ENCODE results near the gene RFT1.

Gene RFT1

GRCh38 chr3:53161820-53162671 lies 31.8 kb upstream of the RFT1 start:
- Histone ChIP-seq H3K36me3 (ENCODE audit: low read length) (no peaks in the 10 kb centered on the region), H3K9me2 (replicated peaks; ENCODE audit: insufficient read depth, low read length) (no peaks in the 10 kb centered on the region), H2AFZ (ENCODE audit: low read depth, low read length, severe bottlenecking) (no peak overlapping the region), H3K79me2 (ENCODE audit: insufficient read depth, low read length) (peaks cover 57% of the 10 kb centered on the region), H3F3A (ENCODE audit: insufficient read depth) (peaks cover 48% of the 10 kb centered on the region), H3K27ac (ENCODE audit: low read depth, low read length) (peak overlapping the region; percentile 94), H4K20me1 (ENCODE audit: low read depth, low read length) (peaks cover 3% of the 10 kb centered on the region; the same call in 1 of the 2 replicates), H3K4me2 (ENCODE audit: low read depth, low read length, poor library complexity, severe bottlenecking) (peak overlapping the region; percentile 95), H3K9me3 (ENCODE audit: insufficient read depth, low read length) (no peaks in the 10 kb centered on the region), H3K9ac (ENCODE audit: low read length) (peak overlapping the region; percentile 98), H3K27me3 (ENCODE audit: low read length) (no peaks in the 10 kb centered on the region), H3K4me3 (ENCODE audit: insufficient read depth, low read length, poor library complexity, severe bottlenecking) (peak overlapping the region; percentile 96)
- TF ChIP-seq CTCF (IDR thresholded peaks at IDR 0.05; ENCODE audit: insufficient read depth, low read length, poor library complexity, severe bottlenecking) (no peak), EZH2phosphoT487 (conservative IDR thresholded peaks at IDR 0.05; ENCODE audit: low read length) (no peak)

- H3K9ac ChIP-seq (ENCODE audit: low read length) = peak overlapping the region; percentile 98
- H3F3A ChIP-seq (ENCODE audit: insufficient read depth) = peaks cover 42% of the 10 kb centered on the region
- H3K36me3 ChIP-seq (ENCODE audit: low read length) = no peaks in the 10 kb centered on the region
- H3K79me2 ChIP-seq (ENCODE audit: insufficient read depth, low read length) = peaks cover 51% of the 10 kb centered on the region
- TF ChIP-seq CTCF (IDR thresholded peaks at IDR 0.05; ENCODE audit: insufficient read depth, low read length, poor library complexity, severe bottlenecking) (no peak), EZH2phosphoT487 (conservative IDR thresholded peaks at IDR 0.05; ENCODE audit: low read length) (no peak)
- H3K27me3 ChIP-seq (ENCODE audit: low read length) = no peaks in the 10 kb centered on the region
- no peak overlapping the region for H2AFZ ChIP-seq (ENCODE audit: low read depth, low read length, severe bottlenecking)
- no peaks in the 10 kb centered on the region for H3K9me2 ChIP-seq (replicated peaks; ENCODE audit: insufficient read depth, low read length)
- peak overlapping the region; percentile 96 for H3K4me3 ChIP-seq (ENCODE audit: insufficient read depth, low read length, poor library complexity, severe bottlenecking)
- H4K20me1 ChIP-seq (ENCODE audit: low read depth, low read length) = peaks cover 3% of the 10 kb centered on the region; the same call in 1 of the 2 replicates
- H3K27ac ChIP-seq (ENCODE audit: low read depth, low read length) = peak overlapping the region; percentile 94
- H3K9me3 ChIP-seq (ENCODE audit: insufficient read depth, low read length) = no peaks in the 10 kb centered on the region
- H3K4me2 ChIP-seq (ENCODE audit: low read depth, low read length, poor library complexity, severe bottlenecking) = peak overlapping the region; percentile 95
Measured at GRCh38 chr3:53161450-53161819, 31.2 kb upstream of the RFT1 start.

- H2AFZ ChIP-seq (ENCODE audit: low read depth, low read length, severe bottlenecking) = peak within 1 kb of the TSS; percentile 87
- H3K4me2 ChIP-seq (ENCODE audit: low read depth, low read length, poor library complexity, severe bottlenecking) = peak within 1 kb of the TSS; percentile 95
- H3F3A ChIP-seq (ENCODE audit: insufficient read depth) = peaks cover 36% of the 10 kb centered on the region
- H3K9me3 ChIP-seq (ENCODE audit: insufficient read depth, low read length) = no peaks in the 10 kb centered on the region
- H3K4me3 ChIP-seq (ENCODE audit: insufficient read depth, low read length, poor library complexity, severe bottlenecking) = peak within 1 kb of the TSS; percentile 96
- H4K20me1 ChIP-seq (ENCODE audit: low read depth, low read length) = peaks cover 3% of the 10 kb centered on the region; the same call in 1 of the 2 replicates
- H3K27me3 ChIP-seq (ENCODE audit: low read length) = no peaks in the 10 kb centered on the region
- H3K27ac ChIP-seq (ENCODE audit: low read depth, low read length) = peak within 1 kb of the TSS; percentile 94
- no peaks in the 10 kb centered on the region for H3K36me3 ChIP-seq (ENCODE audit: low read length)
- H3K79me2 ChIP-seq (ENCODE audit: insufficient read depth, low read length) = peaks cover 45% of the 10 kb centered on the region
- no peaks in the 10 kb centered on the region for H3K9me2 ChIP-seq (replicated peaks; ENCODE audit: insufficient read depth, low read length)
- H3K9ac ChIP-seq (ENCODE audit: low read length) = peak within 1 kb of the TSS; percentile 98
- no peak for TF ChIP-seq CTCF (IDR thresholded peaks at IDR 0.05; ENCODE audit: insufficient read depth, low read length, poor library complexity, severe bottlenecking)
- TF ChIP-seq EZH2phosphoT487 (conservative IDR thresholded peaks at IDR 0.05; ENCODE audit: low read length) = no peak
Measured at GRCh38 chr3:53160660-53161449, 30.6 kb upstream of the RFT1 start, which contains the start of gene PRKCD. Gene PRKCD (plus strand): TSS chr3:53161209. CDS start chr3:53178423, 17,214 bp downstream.
